Epithelial cell of esophagus (primary cell): ENCODE measurements around the gene EIF3B.
"Not testable (repeated sequence)": the region's sequence is repeated elsewhere in the genome, so short reads cannot be mapped to it uniquely, and the experiment has no call there.

ENCODE experiments used
- DNase-seq: peaks from one replicate; pipeline ENCODE4 v3.0.0; 2010; ENCODE audit warnings: low read depth
- H3K4me3 ChIP-seq: 2 replicates; pipeline ENCODE4 v1.5.1; 2011; ENCODE audit warnings: mild to moderate bottlenecking, low read length, control low read depth
- TF ChIP-seq, protein P1 (sequence below): IDR thresholded peaks from 2 replicates; pipeline ENCODE4 v1.5.1; 2011; ENCODE audit warnings: low read depth, mild to moderate bottlenecking, low read length, control low read depth, inconsistent platforms; ENCODE audit not compliant: insufficient read depth; ENCODE audit errors: missing control alignments

Gene EIF3B

DNA sequence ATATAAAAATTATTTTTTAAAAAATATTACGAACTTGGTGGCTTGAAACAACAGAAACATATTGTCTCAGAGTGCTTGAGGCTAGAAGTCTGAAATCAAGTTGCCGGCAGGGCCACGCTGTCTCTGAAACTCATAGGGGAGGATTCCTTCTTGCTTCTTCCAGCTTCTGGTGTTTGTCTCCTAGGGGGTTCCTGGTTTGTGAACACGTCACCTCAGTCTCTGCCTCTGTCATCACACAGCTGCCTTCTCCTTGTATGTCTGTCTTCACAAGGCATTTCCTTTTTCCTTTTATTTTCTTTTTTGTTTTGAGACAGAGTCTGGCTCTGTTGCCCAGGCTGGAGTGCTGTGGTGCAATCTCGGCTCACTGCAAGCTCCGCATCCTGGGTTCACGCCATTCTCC, 27.7 kb upstream of the EIF3B start:
- no peak for DNase-seq
- no peak overlapping the region for H3K4me3 ChIP-seq
- TF ChIP-seq, protein P1, sequence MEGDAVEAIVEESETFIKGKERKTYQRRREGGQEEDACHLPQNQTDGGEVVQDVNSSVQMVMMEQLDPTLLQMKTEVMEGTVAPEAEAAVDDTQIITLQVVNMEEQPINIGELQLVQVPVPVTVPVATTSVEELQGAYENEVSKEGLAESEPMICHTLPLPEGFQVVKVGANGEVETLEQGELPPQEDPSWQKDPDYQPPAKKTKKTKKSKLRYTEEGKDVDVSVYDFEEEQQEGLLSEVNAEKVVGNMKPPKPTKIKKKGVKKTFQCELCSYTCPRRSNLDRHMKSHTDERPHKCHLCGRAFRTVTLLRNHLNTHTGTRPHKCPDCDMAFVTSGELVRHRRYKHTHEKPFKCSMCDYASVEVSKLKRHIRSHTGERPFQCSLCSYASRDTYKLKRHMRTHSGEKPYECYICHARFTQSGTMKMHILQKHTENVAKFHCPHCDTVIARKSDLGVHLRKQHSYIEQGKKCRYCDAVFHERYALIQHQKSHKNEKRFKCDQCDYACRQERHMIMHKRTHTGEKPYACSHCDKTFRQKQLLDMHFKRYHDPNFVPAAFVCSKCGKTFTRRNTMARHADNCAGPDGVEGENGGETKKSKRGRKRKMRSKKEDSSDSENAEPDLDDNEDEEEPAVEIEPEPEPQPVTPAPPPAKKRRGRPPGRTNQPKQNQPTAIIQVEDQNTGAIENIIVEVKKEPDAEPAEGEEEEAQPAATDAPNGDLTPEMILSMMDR: no peak

- TF ChIP-seq, protein P1: no peak
- H3K4me3 ChIP-seq: no peak overlapping the region
- no peak for DNase-seq
Observed at GRCh38 chr7:2330493-2330892, 24.1 kb upstream of the EIF3B start.

GRCh38 chr7:2331707-2332106, 22.9 kb upstream of the EIF3B start:
- H3K4me3 ChIP-seq: no peak overlapping the region
- DNase-seq: no peak
- TF ChIP-seq, protein P1: no peak

DNA sequence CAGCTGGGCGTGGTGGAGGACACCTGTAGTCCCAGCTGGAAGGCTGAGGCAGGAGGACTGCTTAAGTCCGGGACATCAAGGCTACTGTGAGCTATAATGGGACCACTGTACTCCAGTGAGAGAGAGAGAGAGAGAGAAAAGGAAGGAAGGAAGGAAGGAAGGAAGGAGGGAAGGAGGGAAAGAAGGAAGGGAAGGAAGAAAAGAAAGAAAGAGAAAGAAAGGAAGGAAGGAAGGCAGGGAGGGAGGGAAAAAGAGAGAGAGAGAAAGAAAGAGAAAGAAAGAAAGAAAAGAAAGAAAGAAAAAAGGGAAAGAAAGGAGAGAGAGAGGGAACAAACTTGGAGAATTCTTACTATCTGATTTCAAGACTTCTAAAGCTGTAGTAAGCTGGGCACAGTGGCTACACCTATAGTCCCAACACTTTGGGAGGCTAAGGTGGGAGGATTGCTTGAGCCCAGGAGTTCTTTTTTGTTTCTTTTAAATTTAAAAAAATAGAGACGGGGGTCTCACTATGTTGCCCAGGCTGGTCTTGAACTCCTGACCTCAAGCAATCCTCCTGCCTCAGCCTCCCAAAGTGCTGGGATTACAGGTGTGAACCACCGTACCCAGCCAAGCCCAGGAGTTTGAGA, 21.9 kb upstream of the EIF3B start:
- not testable (repeated sequence) for DNase-seq, H3K4me3 ChIP-seq

GRCh38 chr7:2336626-2337299, 17.9 kb upstream of the EIF3B start:
- H3K4me3 ChIP-seq: no peak overlapping the region
- TF ChIP-seq, protein P1: no peak
- DNase-seq: no peak

GRCh38 chr7:2347351-2348063, 7.1 kb upstream of the EIF3B start:
- DNase-seq, H3K4me3 ChIP-seq: not testable (repeated sequence)

DNA sequence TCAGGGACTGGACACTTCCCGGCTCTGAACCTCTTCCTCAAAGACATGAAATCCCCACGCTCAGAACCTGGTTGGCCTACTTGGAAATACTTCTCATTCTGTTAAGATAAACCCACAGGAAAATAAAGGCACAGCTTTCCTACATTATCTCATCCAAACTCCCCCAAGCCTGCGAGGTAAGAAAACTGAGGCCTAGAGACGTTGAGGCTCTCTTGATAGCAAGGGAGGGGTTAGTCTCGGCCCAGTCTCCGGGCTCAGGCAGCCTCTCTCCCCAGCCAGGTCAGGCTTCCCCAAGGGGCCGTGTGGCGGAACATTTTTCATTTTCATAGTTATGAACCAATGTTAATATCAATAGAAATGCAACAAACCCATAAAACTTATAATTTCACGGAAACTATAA, 4.6 kb upstream of the EIF3B start:
- DNase-seq: no peak
- TF ChIP-seq, protein P1: no peak
- no peak overlapping the region for H3K4me3 ChIP-seq

GRCh38 chr7:2350861-2351260, 3.8 kb upstream of the EIF3B start:
- no peak for DNase-seq
- TF ChIP-seq, protein P1: no peak

More at GRCh38 chr7:2350861-2351260, 3.8 kb upstream of the EIF3B start:
- H3K4me3 ChIP-seq: no peak overlapping the region
